Measurements from ENCODE around the gene CYP46A1.
A peak's percentile ranks its signal among the peaks of the same experiment; 100 is the strongest.
"Not testable (repeated sequence)": the region's sequence is repeated elsewhere in the genome, so short reads cannot be mapped to it uniquely, and the experiment has no call there.

The CYP46A1 gene

DNA sequence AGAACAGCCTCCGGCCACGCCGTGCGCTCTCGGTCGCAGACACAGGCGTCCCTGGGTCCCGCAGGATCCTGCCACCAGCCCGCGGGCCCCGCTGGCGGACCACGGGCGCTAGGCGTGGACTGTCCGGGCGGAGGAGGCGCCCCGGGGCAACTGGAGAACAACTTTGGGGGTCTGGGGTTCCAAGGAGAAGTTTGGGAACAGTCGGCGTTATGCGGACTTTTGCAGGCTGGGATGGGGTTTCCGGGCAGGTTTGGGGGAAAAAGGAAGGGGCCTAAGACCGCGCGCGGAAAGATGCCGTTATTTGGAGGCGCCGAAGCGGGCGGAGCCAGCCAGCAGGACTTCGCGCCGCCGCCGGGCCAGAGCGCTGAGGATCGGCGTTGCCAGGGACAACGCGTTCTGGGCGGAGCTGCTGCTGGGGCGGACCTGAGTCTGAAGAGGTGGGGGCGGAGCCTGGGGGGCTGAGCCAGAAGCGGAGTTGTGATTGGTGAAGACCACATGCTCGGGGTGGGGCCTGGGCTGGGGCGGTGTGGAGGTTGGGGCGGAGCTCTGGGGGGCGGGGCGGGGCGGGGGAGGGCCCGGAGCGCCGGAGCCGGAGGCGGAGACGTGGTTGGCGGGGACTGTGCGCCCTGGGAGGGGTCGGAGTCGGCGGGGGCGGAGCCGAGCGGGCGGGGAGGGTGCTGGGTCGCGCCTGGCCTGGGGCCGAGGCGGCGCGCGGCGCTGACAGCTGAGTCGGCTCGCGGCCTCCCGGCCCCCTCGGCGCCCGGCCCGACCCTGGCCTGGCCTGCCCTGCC lies at the start of gene CYP46A1:
TSS of gene CYP46A1 (plus strand) at position 680 of the 791 bp plus-strand sequence. CDS start 120 bp downstream, outside the sequence.
- DNase-seq (ENCODE audit: low read depth), result peak; percentile 94

DNA sequence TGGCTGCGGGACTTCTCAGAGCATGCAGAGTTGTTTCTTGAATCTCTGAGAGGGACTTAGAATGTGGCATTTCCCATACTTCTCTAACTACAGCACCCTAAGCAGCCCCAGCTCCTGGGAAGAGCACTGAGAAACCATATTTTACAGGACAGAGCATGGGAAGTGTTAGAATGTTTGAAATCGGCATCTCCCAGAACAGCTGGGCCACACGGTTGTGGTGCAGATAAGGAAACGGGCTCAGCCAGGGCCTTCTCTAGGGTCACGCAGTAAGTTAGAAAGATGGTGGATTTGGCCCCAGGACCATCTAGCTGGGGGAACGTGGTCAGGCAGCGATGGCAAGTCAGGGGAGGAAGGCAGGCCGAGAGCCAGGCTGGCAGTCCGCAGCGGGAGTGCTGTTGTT lies 49.7 kb upstream of the CYP46A1 start:
- DNase-seq (ENCODE audit: low read depth), result no peak

DNA sequence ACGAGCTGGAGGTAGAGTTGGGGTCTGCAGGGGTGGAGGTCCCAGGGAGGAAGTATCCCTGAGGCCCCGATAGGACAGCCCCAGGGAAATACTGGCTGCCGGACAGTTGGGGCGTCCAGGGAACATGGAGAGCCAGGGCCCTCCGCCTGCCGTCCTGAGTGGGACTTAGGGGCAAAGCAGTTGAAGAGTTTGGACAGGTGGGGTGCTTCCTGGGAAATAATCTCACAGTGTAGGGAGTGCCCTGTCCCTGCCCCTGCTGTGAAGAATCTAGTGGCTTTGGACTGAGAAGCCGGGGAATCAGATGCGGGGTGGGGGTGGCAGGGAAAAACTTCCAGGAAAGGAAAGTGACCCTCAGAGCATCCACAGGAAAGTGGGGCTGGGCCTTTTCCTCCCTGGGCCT lies 49.0 kb upstream of the CYP46A1 start:
- DNase-seq (ENCODE audit: low read depth), result no peak

DNA sequence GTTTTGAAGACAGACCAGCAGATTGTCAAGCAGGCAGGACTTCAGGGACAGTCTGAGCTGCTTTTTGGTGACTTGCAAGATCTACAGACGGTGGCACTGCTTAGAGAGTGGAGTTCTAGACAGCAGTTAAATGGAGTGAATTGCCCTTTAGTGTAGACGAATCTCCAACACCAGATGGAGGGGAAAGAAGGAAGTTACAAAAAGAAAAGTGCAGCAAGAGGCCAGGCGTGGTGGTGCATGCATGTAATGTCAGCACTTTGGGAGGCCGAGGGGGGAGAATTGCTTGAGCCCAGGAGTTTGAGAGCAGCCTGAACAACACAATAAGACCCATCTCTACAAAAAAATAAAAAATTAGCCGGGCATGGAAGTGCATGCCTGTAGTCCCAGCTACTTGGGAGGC lies 47.6 kb upstream of the CYP46A1 start:
- DNase-seq (ENCODE audit: low read depth), result no peak

GRCh38 chr14:99637624-99638023 lies 46.5 kb upstream of the CYP46A1 start:
- no peak for DNase-seq (ENCODE audit: low read depth)

DNA sequence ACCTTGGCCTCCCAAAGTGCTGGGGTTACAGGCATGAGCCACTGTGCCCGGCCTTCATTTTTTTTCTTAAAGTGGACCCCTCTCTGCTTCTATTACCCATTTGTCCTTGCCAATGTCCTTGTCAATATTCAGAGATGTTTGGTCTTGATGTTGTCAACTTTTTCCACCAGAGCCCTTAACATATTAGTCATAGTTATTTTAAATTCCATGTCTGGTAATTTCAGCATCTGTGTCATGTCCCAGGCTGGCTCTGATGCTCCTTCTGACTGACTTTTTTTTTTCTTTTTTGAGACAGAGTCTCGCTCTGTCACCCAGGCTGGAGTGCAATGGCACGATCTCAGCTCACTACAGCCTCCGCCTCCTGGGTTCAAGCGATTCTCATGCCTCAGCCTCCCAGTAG lies 41.3 kb upstream of the CYP46A1 start:
- DNase-seq (ENCODE audit: low read depth), result not testable (repeated sequence)

DNA sequence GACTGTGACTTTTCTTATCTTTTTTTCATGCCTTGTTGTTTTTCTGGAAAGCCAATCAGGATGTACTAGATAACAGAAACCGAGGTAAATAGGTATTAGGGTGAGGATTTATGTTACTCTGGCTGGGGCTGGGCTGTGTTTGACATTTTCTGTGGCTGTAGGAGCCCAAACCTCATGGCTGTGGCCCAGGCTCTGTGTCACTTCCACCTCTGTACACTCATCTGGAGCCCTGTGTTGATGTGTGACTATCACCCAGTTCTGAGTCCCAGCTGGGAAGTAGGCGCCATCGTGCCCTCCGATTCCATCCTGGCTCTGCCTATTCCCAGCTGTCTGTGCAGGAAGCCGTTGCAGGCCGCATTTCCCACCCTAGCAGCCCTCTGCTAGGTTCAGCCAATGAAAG lies 40.8 kb upstream of the CYP46A1 start:
- no peak for DNase-seq (ENCODE audit: low read depth)

DNA sequence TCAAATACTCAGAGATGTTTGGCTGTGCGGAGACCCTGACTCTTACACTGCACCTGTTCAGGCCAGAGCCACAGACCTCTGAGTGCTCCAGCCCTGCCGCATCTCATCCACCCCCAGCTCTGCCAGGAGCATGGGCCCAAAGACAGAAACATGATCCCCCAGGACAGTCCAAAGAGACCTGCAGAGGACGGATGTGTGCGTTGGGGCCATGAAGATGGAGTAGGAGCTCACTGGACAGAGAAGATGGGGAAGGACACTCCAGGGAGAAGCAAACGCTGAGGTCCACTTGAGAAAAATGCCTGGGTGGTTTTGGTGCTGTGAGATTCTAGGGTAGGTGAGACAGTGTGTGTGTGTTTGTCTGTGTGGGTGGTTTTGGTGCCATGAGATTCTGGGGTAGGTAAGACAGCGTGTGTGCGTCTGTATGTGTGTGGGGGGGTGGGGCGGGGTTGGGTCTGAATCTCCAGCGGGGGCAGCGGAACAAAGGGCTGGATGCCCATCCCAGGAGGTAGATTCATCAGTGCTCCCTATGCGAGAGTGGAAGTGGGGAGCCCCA lies 40.0 kb upstream of the CYP46A1 start:
- DNase-seq (ENCODE audit: low read depth), result no peak

DNA sequence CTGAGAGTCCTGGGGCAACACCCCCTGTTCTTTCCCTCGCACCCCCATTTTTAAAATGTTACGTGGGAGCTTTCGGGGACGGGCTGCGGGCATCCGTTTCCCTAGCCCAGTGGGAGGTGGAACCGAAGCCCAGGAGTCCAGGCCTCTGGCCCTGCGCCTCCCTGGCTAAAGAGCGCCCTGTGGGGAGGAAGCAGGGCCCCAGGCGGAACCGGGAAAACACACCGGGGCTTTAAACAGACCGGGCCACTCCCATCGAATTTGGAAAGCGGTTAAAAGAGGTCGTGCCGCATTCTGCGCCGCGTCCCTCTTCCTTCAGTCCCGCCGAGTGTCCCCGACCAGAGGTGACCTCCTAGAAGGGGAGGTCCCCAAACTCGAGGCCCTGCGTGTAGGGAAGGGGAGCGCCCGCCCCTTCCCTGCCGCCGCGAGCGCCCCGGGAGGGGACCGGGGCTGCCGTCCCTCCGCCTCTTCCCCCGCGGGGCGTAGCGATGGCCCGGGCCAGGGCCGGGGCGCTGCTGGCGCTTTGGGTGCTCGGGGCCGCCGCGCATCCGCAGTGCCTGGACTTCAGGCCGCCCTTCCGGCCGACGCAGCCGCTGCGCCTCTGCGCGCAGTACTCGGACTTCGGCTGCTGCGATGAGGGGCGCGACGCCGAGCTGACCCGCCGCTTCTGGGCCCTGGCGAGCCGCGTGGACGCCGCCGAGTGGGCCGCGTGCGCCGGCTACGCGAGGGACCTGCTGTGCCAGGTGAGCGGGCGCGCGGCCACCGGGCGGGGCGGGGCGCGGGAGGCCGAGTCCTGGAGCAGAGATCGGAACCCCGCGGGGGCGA lies 39.2 kb upstream of the CYP46A1 start, which contains the start of gene HHIPL1:
TSS of gene HHIPL1 (plus strand) at position 407 of the 822 bp plus-strand sequence. CDS start at position 486, 79 bp downstream.
- DNase-seq (ENCODE audit: low read depth), result no peak

DNA sequence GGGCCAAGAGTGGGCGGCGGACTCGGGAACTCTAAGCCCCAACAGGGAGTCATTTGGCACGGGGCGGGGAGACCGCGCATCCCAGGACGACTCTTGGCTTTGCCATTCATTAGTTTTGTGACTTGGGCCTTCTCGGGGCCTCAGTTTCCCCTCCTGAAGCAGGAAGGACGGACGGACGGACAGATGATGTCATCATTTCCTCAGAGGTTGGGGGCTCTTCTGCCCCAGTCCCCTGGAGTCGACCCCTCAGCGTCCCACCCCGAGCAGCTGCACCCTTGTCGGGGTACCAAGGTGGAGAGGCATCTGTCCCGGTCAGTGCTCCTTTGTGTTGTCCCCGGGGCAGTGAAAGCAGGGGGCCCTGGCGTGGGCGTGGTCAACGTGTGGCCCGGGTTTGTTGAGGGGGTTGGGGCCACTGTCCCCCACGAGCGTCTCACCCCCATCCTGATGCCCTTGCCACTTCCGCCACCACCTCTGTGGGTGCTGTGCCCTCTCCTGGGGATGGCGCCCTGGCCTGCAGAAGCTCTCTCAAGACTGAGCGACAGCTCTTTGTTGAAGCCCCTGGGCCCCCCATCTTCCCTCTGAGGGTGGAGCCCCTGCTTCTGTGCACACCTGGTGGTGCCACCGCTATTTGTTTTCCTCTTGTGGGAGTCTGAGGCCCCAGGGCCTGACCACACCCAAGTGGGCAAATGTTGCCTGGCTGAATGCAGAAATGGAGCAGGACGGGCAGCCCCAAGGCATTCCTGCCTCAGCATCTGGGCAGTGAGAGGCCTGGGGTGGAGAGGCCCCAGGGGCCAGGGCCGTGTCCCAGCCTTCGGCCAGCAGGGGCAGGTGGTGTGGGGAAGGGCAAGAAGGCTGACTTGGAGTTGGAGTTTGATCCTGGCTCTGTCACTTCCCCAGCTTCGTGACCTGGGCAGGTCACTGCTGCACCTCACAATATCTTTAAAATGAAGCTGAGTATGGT lies 38.3 kb upstream of the CYP46A1 start:
- DNase-seq (ENCODE audit: low read depth), result no peak

- no peak for DNase-seq (ENCODE audit: low read depth)
Measured at GRCh38 chr14:99647411-99647810, 36.7 kb upstream of the CYP46A1 start.

DNA sequence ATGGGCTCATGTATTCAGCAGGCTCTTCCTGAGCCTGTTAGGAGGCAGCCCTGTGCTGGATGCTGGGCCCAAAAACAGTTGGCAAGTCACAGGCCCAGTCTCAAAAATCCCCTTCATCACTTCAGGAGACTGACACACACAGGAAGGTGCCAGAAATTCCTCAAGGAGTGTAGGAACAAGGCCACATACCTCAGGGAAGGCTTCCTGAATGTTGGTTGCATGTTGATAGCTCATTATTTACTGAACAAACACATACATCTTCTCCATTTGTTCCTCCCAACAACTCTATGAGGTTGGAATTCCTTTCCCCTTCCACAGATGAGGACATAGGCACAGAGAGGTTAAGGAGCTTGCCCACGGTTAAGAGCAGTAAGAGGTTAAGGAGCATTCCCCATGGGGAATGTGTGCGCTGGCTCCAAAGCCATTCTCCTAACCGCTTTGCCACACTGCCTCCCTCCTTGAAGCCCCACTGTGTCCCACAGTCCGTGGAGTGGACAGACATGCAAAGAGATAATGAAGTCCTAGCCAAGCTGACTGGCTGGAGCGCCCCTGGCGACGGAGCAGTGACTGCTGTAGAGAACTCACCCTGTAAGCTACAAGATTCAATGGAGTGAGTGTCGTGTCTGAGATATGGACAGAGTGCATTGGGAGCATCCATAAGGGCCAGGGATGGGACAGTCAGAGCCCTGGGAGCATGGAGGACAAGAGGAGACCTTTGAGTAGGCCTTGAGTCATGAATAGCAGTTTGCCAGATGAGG lies 35.9 kb upstream of the CYP46A1 start:
- DNase-seq (ENCODE audit: low read depth), result no peak

GRCh38 chr14:99649219-99649618 lies 34.9 kb upstream of the CYP46A1 start:
- no peak for DNase-seq (ENCODE audit: low read depth)

GRCh38 chr14:99649643-99650042 lies 34.5 kb upstream of the CYP46A1 start:
- no peak for DNase-seq (ENCODE audit: low read depth)

DNA sequence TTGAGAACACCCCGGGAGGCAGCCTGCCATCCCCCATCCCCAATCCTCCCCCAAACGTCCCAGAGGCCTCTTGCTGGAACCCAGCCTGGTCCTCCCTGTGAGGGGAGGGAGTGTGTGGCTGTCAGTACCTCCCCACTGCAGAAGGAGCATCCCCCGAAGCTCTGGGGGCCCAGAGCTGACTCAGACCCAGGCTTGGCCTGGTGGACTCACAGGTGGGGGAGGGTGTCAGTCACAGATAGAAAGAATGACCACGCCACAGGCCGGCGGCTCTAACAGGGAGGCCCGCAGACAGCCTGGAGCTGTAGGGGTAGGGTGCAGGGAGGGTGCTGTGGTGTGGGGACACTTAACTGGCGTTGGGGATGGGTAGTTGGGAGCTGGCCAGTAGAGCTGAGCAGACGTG lies 33.9 kb upstream of the CYP46A1 start:
- no peak for DNase-seq (ENCODE audit: low read depth)

GRCh38 chr14:99651953-99652746 lies 31.9 kb upstream of the CYP46A1 start:
- no peak for DNase-seq (ENCODE audit: low read depth)

DNA sequence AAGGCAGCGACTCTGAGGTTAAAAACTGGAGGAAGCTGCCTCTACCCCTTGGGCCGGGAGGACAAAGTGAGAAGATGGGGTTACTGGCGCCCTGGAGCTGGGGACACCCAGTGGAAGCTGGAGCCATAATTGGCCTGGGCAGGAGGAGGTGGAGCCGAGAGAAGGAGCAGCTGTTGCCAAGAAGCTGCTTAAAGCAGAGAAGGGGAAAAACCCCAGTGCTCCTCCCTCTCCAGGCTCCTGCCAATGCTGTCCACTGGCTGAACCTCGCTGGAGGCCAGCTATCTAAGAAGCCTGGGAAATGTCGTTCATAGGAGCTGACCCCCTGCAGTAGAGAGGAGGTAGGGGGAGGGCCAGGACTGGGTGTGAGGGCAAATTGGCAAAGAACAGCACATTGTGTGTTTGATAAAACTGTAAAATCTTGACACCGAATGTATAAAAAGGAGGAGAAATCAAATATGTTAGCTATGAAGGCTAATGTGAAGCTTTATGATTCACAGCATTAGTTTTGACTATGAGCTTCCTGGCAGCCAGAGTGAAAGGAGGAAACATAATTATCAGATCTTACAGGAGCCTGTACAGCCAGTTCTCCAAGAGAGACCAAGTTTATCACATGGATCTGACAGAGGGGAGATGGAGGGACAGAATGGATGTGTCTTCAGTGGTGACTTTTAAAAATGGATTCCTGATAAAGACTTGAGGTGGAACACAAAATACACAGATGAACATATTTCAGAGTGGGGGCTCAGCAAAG lies 29.7 kb upstream of the CYP46A1 start:
- DNase-seq (ENCODE audit: low read depth), result no peak

GRCh38 chr14:99655521-99655920 lies 28.6 kb upstream of the CYP46A1 start:
- no peak for DNase-seq (ENCODE audit: low read depth)

DNA sequence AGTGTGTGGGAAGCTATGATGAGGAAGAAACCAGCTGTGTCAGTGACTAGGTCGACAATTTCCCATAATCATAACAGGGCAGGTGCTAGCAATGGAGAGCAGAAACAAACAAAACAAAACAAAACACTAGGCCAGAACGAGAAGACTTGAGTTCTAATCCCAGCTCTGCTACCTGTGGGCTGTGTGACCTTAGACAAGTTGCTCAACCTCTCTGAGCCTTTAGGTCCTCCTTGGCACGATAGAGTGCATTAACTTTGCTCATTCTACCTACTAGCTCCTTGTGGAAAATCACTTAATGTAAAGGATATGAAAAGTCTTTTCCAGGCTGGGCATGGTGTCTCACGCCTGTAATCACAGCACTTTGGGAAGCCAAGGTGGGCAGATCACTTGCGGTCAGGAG lies 27.9 kb upstream of the CYP46A1 start:
- no peak for DNase-seq (ENCODE audit: low read depth)

Measured in non-pigmented ciliary epithelial cell (primary cell).